ENCODE results near the gene ELP5. TPM values are rescaled to one million over a fixed set of nuclear protein-coding genes. Genes with fewer than 3 reads are reported as not detected.

The ELP5 gene
- total RNA-seq: 43.2 TPM

- peak; percentile 97 for DNase-seq
These were observed at the start of gene ELP5 for GRCh38 chr17:7252176-7253043. TSS of gene ELP5 (plus strand) at chr17:7252215. CDS start at chr17:7252551, 336 bp downstream.

- no peak for DNase-seq
These were observed 48.6 kb upstream of the ELP5 start for GRCh38 chr17:7203391-7203790.

DNA sequence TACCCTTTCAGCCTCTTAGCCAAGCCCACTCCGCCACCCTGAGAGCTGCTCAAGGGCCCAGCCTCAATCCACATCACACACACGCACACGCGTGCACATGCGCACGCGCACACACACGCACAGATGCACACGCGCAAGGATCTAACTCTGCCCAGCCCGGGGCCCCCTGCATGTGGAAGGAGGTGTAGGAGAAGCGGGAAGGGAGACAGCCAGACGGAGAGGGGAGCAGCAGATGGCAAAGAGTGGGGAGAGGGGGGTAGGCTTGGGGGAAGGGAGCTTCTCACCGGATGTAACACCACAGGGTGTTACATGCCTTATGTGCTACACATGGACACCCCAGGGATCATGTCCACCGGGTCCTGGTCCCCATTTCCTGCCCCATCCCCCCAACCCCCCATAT, 47.7 kb upstream of the ELP5 start:
- DNase-seq: no peak

GRCh38 chr17:7204828-7205461, 47.1 kb upstream of the ELP5 start:
- peak; percentile 94 for DNase-seq

DNA sequence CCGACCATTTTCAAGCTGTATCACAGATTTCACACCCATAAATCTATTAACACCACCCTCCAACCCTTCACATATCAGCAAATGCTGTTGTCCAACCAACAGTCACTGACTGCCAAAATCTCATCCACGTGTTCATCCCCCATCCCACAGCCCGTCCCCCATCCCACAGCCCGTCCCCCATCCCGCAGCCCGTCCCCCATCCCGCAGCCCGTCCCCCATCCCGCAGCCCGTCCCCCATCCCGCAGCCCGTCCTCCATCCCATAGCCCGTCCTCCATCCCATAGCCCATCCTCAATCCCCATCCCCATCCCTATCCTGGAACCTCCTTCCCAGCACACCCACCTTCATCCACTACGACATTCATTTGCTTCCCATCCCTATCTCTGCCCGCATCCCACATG, 46.5 kb upstream of the ELP5 start:
- DNase-seq: no peak

DNA sequence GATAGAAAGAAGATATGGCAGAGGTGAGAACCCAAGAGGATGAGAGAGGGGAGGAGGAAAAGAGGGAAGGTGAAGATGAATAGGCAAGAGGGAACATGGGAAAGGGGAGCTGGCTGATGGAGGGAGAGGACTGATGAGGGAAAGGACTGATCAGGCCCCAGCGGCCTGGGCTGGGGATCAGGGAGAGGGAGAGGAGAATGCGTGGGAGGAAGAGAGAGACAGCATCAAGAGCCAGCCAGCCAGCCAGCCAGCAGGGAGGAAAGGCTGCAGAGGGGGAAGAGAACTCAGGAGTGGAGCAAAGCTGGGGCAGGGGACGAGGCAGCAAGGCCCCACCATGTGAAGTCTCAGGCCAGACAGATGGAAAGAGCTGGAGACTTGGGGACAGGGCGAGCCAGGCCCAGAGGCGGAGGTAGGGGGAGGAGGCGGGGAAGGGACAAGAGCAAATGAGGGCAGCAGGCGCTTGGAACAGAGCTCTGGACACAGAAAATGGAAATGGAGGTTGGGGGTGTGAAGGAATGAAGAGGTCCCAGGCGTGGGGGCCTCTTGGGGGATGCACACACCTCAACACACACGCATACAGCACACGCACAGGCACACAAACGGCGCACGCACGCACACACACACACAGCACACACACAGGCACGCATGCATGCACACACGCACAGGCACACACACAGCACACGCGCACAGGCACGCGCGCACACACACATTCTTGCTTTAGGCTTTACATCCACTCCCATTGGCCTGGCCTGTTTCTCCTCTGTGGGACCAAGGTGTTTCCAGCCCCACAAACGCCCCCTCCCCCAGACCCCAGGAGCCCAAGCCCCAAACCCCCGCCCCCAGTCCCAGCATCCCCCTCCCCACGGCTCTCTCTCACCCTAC, 44.7 kb upstream of the ELP5 start:
- DNase-seq: no peak

- no peak for DNase-seq
These were observed 43.9 kb upstream of the ELP5 start for GRCh38 chr17:7208027-7208571.

- no peak for DNase-seq
These were observed 43.1 kb upstream of the ELP5 start for GRCh38 chr17:7208754-7209460.

DNA sequence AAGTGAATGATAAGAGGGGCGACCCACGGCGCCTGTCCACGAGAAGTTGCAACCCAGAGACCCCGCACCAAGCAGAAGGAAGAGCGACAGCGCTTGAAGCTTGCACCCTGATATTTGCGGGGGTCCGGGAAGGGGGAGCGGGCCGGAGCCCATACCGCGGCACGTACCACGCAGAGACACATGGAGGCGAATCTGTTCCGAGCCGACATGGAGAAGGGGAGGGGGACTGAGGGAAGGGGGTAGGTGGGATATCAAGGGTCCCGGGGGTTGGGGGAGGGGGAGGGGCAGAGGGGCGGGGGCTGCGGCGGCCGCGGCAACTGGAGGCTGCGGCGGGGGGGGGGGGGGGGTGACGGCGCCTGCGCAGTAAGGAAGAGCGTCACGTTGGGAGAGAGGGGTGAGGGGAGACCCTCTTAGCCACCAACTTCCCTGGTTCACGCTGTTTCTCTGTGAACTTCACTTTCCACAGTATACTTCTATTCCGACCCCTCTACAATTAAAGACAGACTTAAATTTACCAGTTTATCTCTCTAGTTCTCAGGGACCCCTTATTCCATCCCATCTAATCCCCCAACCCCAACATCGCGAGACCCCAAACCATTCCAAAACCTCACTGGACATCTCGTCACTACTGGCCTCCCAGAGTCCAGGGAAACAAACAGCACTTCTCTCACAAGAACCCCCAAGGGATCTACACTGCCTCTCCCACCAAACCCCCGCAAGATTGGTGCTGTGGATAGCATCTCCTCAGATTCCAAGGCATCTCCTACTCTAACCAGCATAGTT, 40.3 kb upstream of the ELP5 start:
- DNase-seq: no peak

DNA sequence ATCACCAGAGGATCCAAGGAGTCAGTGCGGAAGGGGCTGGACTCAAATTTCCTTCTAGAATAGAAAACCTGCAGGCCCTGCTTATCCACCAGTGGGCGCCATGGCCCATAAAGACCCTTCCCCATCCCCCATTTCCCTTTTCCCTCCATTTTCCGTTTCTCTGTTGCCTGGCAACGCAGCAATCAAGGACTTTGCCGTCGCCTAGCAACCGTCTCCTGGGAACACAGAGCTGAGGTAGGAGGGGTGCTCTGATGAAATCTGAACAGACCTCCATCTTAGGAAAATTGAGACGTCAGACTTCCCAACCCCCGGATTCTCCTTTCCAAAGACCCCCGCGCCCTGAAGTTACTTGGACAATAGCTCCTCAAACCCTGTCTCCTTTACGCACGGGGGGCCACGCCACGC, 38.1 kb upstream of the ELP5 start:
- peak; percentile 96 for DNase-seq

DNA sequence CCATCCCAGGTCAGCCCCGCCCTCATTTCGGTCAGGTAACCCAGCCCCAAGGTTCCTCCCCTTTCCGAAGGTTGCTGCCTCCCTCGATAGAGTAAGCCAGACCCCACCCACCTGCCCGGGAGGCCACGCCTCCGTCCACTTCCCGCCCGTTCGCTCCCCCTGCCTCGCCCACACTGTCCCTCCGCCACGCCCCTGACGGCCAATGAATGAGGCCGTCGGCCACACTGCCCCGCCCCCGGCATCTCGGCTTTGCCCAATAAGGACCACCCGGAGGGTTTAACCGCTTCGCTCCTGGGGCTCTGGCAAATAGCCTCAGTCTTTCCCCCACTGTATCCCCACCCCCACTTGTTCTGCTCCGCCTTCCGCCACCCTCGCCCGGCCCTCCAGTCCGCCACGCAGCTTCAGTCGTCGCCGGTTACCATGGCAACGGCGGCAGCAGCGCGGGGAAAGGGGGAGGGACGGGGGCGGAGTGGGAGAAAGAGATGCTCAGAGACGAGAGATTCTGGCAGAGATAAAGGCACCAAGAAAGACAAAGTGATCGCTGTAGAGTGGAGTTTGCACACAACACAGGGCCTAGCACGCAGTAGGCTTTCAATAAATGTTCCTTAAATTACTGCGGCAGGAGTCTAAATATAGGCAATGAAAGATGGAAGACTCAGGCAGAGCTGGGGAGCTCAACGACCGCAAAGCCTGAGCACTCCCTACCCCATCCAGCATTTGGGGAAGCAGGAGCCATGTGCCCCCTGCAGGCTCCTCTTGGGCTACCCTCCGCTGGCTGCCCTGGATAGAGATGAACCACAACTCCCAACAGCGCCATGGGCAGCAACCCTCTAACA, 37.5 kb upstream of the ELP5 start:
- DNase-seq: peak; percentile 99

DNA sequence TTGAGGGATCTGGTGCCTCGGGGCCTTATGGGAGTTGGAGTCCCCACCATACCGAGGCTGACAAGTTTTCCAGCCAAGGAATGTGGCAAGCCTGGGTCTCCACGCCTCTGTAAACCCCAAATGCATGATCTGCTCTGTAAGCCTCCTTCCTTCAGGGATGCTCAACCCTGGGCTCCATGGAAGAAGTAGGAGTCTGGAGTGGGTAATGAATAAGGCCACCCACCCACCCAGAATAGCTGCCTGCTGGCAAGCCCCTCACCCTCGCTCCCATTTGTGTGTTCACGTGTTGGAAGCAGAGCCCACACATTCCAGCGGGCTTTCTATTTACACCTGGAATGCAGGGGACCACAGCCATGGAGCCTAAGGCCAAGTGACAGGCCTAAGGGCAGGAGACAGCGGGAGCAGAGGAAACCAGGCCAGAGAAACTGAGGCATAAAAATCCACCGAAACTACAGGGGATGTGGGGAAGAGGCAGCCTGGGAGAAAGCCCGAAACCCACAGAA, 36.8 kb upstream of the ELP5 start:
- DNase-seq: no peak

DNA sequence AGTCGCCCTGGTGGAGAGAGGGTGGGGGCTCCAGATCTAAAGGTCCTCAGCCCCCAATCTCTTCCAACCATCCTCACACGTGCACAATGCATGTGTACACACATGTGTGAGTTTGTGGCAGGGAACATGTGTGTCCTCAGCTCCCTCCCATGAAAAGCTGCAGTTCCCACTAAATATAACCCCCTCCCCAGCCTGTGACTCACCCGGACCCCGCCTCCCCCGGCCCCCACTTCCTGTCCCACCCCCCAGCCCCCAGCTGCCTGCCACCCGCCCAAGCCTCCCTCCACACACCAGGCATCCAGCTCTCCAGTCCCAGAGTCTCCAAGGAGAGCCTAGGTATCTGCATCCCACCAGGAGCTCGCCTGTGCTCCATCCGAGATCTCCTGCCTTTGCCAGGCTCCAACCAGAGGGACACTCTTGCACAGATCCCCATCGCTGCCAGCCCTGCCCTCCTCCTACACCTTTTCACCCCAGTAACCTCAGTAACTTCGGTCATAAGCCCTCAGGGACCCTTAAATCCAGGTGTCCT, 36.3 kb upstream of the ELP5 start:
- no peak for DNase-seq

- DNase-seq: no peak
These were observed 35.5 kb upstream of the ELP5 start for GRCh38 chr17:7216242-7217112.

DNA sequence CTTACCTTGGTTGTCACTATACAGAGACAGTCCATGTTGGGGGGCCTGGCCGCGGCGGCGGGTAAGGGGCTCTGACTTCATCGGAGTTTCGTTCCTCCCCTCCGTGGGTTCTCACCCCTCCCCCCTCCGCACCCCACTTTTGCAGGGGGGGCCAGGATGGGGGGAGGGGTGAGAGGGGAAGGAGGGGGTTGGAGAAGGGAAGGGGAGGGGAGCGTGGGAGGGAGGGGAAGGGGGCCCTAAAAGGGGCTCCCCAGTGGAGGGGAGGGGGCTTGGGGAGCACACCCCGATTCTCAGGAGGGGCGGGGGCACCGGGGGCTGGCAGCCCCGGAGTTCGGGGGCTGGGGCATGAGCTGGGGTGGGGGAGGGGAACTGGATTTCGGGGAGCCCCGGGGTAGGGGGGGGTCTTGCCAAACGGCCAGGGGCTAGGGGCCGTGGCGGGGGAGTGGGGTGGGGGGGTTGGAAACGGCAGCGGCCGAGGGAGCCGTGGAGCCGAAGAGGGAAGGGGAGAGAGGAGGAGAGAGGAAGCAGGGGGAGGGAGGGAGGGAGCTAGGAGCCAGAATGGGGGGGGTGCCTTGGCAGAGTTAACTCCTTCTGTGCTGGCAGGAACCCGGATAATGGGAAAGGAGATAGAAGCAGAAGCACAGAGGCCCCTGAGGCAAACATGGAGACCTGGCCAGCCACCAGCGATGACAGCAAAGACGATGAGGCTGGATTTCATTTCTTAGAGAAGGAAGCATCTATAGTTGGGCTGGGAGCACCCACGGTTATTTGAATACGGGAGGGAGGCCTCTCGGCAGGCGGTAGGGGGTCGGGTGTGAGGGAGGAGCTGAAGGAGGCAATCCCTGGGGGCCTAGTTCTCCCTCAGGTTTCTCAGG, 34.7 kb upstream of the ELP5 start:
- peak; percentile 88 for DNase-seq

GRCh38 chr17:7218166-7218565, 33.8 kb upstream of the ELP5 start:
- no peak for DNase-seq

DNA sequence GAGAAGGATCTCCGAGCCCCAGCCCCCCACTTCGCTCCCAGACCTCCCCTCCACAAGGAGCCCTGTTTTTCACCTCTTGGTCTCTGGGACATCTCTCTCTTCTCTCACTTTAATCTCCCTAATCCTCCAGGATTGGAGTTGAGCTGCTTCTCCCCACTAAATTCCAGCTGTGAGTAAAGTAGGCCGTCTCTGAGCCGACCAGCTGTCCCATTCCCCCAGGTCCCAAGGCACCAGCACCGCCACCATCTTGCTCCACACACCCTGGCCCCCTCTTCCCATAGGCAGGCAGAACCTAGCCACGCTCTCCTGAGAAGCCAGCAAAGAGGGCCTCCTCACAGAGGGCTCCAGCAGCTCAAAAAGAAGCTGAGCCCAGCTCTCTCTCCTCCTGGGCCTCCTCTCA, 33.3 kb upstream of the ELP5 start:
- no peak for DNase-seq

Data from tongue (tissue), 2 donors.